Ovary (tissue), 9 donors: ENCODE measurements around the gene ACAP2. TPM values are rescaled to one million over a fixed set of nuclear protein-coding genes. Genes with fewer than 3 reads are reported as not detected.
A peak's percentile ranks its signal among the peaks of the same experiment; 100 is the strongest.

Experiments
- DNase-seq, 5 donors: peaks; one replicate each; pipeline ENCODE4 v3.0.0-alpha.2; 2019 to 2020
- H3K27ac ChIP-seq, 2 donors: fragments of 200-600 bp; one replicate each; pipeline versions ENCODE4 v1.5.1 to v1.8.0; 2019 to 2022
- H3K27me3 ChIP-seq: fragments of 200-600 bp; one replicate; pipeline ENCODE4 v1.8.0; 2022
- H3K36me3 ChIP-seq: fragments of 200-600 bp; sonication (generic); one replicate; pipeline ENCODE4 v1.5.1; 2019
- H3K4me1 ChIP-seq: one replicate; pipeline ENCODE4 v1.8.1; 2013; ENCODE audit warnings: mild to moderate bottlenecking, moderate library complexity; ENCODE audit not compliant: insufficient read depth
- H3K4me3 ChIP-seq: fragments of 200-600 bp; sonication (generic); one replicate; pipeline ENCODE4 v1.5.1; 2017
- H3K9me3 ChIP-seq, 2 donors: fragments of 200-600 bp in 1 of 2; sonication (generic) in 1 of 2; one replicate each; pipeline versions ENCODE4 v1.5.1 to v1.8.1; 2013 to 2019; ENCODE audit warnings: mild to moderate bottlenecking in 1 of 2, moderate library complexity in 1 of 2
- EP300 ChIP-seq: sonication (generic); formaldehyde crosslinking; IDR thresholded peaks from one replicate; pipeline ENCODE4 v1.6.1; 2017; ENCODE audit warnings: antibody characterized with exemption
- POLR2A ChIP-seq: fragments of 450-650 bp; IDR thresholded peaks from one replicate; pipeline ENCODE4 v1.6.1; 2017; ENCODE audit warnings: antibody characterized with exemption, mild to moderate bottlenecking, moderate library complexity
- WGBS, 3 donors: extraction: QIAGEN DNeasy Blood & Tissue Kit in 1 of 3; methylation state at CpG; one replicate each; pipeline versions ENCODE4 v1.1.5 to v1.1.7; 2013 to 2017; 5-methylcytosine and 5-hydroxymethylcytosine counted together
- intact Hi-C, 4 donors: fragments of 100-400 bp; cut with DNase I; formaldehyde crosslinking; loops; one replicate each; pipeline versions ENCODE4 v1.11.0 to v1.15.1; 2022 to 2023
- polyA plus RNA-seq, 2 donors: library from polyadenylated mRNA; stranded (reverse); fragments of 200-250 nt in 1 of 2; fragments of 350-450 nt in 1 of 2; fragmentation: Illumina TruSeq in 1 of 2; extraction: RNeasy Lipid Tissue Mini Kit (QIAGEN cat#74804) in 1 of 2; gene quantifications; one replicate each; pipeline ENCODE4 v1.2.3, GENCODE V29; 2013 to 2014
- total RNA-seq, 7 donors: library from RNA; depleted of rRNA in 2 of 7; stranded (reverse); fragments of >200 nt in 2 of 7; fragmentation: NEBNext Ultra II Directional in 3 of 7; extraction: Animal tissue kit (Norgen Biotek cat#: 25700) in 3 of 7; gene quantifications; one replicate each; pipeline versions ENCODE4 v1.1.0 to v1.2.4, GENCODE V29; 2016 to 2023
- TF ChIP-seq, protein P1 (sequence below), 3 donors: fragments of 450-650 bp in 2 of 3; fragments of 200-600 bp in 1 of 3; IDR thresholded peaks; one replicate each; pipeline versions ENCODE4 v1.5.1 to v1.8.0; 2016 to 2022; ENCODE audit warnings: antibody characterized with exemption in 3 of 3, mild to moderate bottlenecking in 1 of 3
- donor health status: DM: no; HTN: no; CAD: no; lungs with moderate emphysema.
- donor health status: DM: no; HTN: no; CAD: no.
- donor health status: Bipolar disorder and iron deficiency.
- donor health status: DM: yes; HTN: yes; CAD: no.
- donor health status: DM: no; HTN: no; CAD: no.
- donor health status: DM: yes; HTN: yes; CAD: no.

The ACAP2 gene
- total and polyA plus RNA-seq, 9 donors: 15.1 to 66.8 (median 49.4) TPM

DNA sequence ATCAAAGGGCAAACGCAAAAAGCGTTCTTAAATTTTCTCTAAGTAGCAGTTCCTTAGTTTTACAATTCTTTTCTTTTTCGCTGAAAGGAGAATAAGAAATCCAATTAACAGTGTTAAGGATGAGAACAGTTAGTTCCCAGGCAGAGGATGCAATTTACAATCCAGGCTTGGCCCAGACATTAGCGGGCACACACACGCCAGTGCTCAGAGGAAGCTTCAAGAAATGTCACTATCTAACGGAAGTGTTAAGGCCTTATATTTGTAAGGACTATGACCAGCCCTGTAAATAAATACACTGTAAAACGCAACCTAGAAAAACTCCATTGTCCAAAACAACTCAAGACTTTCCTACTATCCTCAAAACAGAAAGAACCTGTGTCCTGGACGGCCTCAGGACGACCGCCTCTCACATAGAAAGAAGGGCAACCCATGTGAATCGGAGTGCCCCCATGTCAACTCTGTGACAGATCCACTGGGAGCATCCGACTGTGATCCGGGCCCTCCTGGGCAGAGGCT is 1.3 kb downstream of the ACAP2 start:
- 2 to 8% (median 3%) methylated on average over 13 of the region's 13 CpGs for WGBS, 3 donors
- H3K4me3 ChIP-seq: peak overlapping the region; percentile 99
- intact Hi-C loops: loop anchor here in 1 of 4 donors (10.0 kb wide), 1 partner anchor 83 kb away; no protein-coding TSS in a partner anchor
- H3K36me3 ChIP-seq: no peaks in the 10 kb centered on the region
- no peaks in the 10 kb centered on the region for H3K27me3 ChIP-seq
- H3K4me1 ChIP-seq: peaks cover 5% of the 10 kb centered on the region
- H3K27ac ChIP-seq: peak overlapping the region; percentile 79 to 89
- TF ChIP-seq POLR2A: no peak
- no peak for TF ChIP-seq EP300
- TF ChIP-seq, protein P1, sequence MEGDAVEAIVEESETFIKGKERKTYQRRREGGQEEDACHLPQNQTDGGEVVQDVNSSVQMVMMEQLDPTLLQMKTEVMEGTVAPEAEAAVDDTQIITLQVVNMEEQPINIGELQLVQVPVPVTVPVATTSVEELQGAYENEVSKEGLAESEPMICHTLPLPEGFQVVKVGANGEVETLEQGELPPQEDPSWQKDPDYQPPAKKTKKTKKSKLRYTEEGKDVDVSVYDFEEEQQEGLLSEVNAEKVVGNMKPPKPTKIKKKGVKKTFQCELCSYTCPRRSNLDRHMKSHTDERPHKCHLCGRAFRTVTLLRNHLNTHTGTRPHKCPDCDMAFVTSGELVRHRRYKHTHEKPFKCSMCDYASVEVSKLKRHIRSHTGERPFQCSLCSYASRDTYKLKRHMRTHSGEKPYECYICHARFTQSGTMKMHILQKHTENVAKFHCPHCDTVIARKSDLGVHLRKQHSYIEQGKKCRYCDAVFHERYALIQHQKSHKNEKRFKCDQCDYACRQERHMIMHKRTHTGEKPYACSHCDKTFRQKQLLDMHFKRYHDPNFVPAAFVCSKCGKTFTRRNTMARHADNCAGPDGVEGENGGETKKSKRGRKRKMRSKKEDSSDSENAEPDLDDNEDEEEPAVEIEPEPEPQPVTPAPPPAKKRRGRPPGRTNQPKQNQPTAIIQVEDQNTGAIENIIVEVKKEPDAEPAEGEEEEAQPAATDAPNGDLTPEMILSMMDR (IDR thresholded peaks at IDR 0.05): no peak
- no peaks in the 10 kb centered on the region for H3K9me3 ChIP-seq
- DNase-seq: peak in 1 of 5 donors; percentile 38

DNA sequence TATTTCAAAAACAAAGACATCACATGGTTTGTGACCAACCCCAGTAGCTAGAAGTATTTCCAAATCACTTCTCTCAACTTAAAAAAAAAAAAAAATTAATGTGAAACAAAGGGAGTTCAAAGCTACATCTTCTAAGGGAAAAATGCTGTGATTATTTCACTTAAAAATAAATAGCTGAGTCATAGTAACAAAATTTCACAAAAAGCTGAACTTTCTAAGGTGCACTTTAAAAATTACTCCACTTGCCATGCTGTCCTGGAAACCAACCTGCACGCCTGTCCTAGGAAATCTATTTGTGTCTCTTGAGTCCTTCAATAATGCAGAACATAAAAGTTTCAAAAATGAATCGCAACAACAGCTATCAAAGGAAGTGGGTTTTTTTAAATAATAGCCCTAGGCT is 1.8 kb downstream of the ACAP2 start:
- DNase-seq: no peak
- 6 to 29% (median 15%) methylated on average over 2 of the region's 2 CpGs for WGBS, 3 donors
- Histone ChIP-seq H3K4me3 (no peak overlapping the region), H3K27ac (no peak overlapping the region), H3K27me3 (no peaks in the 10 kb centered on the region), H3K9me3 (no peaks in the 10 kb centered on the region), H3K36me3 (no peaks in the 10 kb centered on the region), H3K4me1 (peaks cover 5% of the 10 kb centered on the region)
- TF ChIP-seq EP300: no peak
- no peak for TF ChIP-seq POLR2A
- TF ChIP-seq, protein P1 (IDR thresholded peaks at IDR 0.05): no peak
- intact Hi-C loops: loop anchor here in 1 of 4 donors (10.0 kb wide), 1 partner anchor 84 kb away; no protein-coding TSS in a partner anchor

DNA sequence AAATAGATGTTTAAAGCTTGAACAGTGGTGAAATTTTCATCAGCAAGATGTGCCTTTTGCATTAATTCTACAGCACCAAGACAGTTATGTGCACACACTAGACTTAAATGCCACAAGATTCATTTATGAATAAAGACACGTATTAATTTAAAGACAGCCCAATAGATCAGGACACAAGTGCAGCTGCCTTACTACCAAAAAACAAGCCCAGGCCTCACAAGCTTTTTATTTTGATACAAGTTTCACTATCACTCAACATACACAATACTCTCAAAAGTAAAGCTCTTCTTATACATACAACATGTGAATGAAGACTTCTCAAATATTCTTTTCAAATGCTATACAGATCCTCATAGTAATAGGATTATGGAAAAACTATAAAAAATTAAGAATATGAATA is 2.4 kb downstream of the ACAP2 start:
- H3K9me3 ChIP-seq: no peaks in the 10 kb centered on the region
- intact Hi-C loops: loop anchor here in 1 of 4 donors (10.0 kb wide), 1 partner anchor 84 kb away; no protein-coding TSS in a partner anchor
- H3K4me1 ChIP-seq: peaks cover 5% of the 10 kb centered on the region
- no peak for DNase-seq
- TF ChIP-seq POLR2A: no peak
- no peak for TF ChIP-seq EP300
- TF ChIP-seq, protein P1 (IDR thresholded peaks at IDR 0.05): no peak
- no peaks in the 10 kb centered on the region for H3K27me3 ChIP-seq
- no peak overlapping the region for H3K27ac ChIP-seq
- 65 to 84% (median 72%) methylated on average over 1 of the region's 1 CpG for WGBS, 3 donors
- no peak overlapping the region for H3K4me3 ChIP-seq
- no peaks in the 10 kb centered on the region for H3K36me3 ChIP-seq

DNA sequence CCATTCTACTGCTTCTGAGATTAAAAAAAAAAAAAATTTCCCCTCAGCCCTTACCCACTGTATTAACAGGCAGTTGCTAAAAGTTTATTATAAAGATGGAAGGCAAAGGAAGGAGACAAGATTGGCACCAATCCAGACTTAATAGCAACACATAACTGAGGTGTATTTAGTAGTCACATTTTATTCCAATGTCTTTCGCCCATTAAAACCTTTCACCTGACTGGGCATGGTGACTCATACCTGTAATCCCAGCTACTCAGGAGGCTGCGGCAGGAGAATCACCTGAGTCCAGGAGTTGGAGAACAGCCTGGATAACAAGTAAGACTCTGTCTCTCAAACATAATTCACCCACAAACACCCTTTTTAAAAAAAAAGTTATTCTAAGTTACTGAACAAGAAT is 4.4 kb downstream of the ACAP2 start:
- TF ChIP-seq POLR2A: no peak
- TF ChIP-seq EP300: no peak
- TF ChIP-seq, protein P1 (IDR thresholded peaks at IDR 0.05): no peak
- Histone ChIP-seq H3K36me3 (no peaks in the 10 kb centered on the region), H3K27me3 (no peaks in the 10 kb centered on the region), H3K4me1 (peaks cover 5% of the 10 kb centered on the region), H3K9me3 (no peaks in the 10 kb centered on the region), H3K27ac (no peak overlapping the region), H3K4me3 (no peak overlapping the region)
- WGBS, 3 donors: 94 to 98% (median 96%) methylated on average over 2 of the region's 2 CpGs
- intact Hi-C loops: no loop called here
- no peak for DNase-seq
